HG02763 (cell line): ENCODE data around the gene RBMS1.
"Not testable (repeated sequence)": the region's sequence is repeated elsewhere in the genome, so short reads cannot be mapped to it uniquely, and the experiment has no call there.

ENCODE experiments used
- ATAC-seq: cut with Tn5 transposase; IDR thresholded peaks from one replicate; pipeline ENCODE4 v1.9.1; 2021; ENCODE audit warnings: mild to moderate bottlenecking, moderate library complexity; ENCODE audit not compliant: unreplicated experiment

The RBMS1 gene

DNA sequence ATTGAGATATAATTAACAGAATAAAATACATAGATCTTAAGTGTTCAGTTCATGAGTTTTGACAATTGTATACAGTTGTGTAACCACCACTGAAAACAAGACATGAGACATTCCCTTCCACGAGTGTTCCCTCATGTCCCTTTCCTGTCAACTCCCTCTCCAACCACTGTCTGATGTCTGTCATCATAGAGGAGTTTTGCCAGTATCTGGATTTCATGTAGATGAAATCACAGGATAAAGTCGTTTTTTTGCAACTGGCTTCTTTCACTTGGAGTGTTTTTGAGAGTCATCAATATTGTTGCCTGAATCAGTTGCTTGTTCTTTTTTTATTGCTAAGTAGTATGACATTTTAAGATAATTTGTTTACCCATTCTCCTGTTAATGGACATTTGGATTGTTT lies 52.7 kb downstream of the RBMS1 start:
- no peak for ATAC-seq

DNA sequence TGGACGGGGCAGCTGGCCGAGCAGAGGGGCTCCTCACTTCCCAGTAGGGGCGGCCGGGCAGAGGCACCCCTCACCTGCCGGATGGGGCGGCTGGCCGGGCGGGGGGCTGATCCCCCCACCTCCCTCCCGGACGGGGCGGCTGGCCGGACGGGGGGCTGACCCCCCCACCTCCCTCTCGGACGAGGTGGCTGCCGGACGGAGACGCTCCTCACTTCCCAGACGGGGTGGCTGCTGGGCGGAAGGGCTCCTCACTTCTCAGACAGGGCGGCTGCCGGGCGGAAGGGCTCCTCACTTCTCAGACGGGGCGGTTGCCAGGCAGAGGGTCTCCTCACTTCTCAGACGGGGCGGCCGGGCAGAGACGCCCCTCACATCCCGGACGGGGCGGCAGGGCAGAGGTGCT lies 54.6 kb downstream of the RBMS1 start:
- not testable (repeated sequence) for ATAC-seq

DNA sequence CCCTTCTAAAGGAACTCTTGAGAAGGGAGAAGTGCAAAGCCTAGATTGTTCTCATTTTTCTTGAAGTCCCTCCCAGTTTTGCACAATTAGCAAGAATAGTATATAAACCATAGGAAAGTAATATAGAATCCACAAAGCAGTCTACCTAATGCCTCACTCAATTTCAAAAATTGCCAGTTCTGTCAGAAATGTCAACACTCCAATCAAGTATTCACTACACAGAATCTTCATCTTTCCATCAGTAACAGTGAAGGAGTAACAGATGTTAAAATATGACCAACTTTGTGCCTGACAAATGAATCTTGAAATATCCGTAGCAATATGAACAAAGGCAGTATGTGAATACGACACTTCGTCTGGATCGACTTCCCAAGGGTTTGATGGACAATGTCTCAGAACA lies 56.3 kb downstream of the RBMS1 start:
- no peak for ATAC-seq

DNA sequence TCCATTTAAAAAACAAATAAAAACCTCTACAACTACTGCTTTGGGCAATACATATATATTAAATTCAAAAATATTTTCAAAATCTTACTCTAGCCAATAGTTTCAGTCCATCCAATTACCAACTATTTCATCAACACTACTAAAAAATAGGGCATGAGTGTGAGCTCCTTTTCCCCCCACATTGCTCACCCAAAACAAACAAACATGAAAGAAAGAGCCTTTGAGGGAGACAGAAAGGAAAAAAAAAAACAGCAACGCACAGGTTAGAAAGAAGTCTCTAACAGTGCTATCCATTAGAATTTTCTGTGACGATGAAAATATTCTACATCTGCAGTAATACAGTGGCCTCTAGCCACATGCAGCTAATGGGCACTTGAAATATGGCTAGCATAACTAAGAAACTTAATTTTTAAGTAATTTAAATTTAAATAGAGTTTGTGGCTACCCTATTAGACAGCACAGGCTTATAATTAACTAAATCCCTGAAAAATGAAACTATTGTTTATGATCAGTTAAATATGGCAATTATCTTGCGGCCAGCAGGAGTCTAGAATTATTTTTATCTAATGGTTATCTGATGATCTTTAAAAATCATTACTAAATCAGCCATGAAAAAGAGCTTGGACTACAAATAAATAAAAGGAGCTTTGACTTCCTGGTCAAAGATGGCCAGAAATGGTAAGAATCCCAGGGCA lies 59.2 kb downstream of the RBMS1 start:
- ATAC-seq, result no peak

DNA sequence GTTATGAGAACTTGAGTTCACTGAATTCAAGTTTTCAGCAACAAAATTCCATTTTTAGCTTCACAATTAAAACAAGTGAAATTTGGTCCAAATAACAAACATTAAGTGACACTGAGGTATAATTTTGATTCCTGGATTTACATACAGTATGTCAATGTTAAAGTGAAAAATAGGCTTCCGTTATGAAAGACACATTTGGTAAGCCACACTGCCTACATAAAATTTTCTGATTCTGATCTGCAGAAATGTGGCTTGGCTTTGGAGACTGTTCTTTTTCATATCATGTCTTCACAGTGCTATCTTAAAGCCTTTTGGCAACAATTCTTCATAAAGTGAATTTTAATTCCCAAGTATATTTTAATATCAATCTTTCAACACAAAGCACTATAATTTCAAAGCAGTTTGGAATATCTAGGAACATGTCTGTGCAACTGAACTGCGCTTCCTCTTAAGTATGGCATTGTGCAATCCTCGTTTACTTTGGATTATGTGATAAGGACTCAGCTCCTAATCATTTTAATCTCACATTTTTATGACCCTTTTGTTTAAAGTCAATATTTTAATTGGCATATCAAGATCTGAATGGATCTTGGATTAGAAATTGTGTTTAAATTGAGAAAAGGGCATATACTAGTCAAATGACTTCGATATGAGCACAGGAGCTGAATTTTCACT lies 60.0 kb downstream of the RBMS1 start:
- ATAC-seq, result no peak

DNA sequence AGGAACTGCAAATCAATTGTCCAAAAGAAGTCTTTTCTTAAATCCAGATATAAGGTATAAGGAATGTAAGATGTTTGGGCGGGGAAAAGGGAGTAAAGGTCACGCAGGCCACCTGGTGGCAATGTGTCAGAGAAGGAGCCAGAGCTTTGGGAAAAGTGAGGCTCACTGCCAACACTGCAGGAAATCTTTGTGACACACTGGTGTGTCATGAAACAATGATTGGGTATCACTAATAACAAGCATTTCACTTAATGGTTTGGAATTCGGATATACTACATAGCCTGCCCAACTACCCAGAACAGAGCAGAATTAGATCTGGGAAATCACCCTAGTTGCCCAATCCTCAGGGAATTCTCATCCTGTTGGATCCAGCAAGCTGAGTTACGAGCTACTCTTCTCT lies 61.0 kb downstream of the RBMS1 start:
- no peak for ATAC-seq

DNA sequence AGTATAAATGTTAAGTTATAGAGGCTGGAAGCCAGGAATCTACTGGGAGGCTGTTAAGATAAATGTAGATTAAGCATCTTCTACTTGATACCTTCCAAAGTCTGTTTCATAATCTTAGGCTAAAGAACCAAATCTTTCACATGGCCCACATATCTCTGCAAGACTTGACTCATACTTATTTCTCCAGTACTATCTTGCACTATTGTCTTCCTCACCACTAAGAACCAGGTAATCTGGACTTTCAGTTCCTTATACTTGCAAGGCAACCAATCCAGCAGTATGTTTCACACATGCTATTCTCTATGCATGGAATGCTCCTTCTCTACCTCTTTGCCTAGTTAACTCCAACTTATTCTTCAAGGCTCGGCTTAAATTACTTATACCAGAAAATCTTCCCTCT lies 62.2 kb downstream of the RBMS1 start:
- peak; percentile 63 for ATAC-seq

DNA sequence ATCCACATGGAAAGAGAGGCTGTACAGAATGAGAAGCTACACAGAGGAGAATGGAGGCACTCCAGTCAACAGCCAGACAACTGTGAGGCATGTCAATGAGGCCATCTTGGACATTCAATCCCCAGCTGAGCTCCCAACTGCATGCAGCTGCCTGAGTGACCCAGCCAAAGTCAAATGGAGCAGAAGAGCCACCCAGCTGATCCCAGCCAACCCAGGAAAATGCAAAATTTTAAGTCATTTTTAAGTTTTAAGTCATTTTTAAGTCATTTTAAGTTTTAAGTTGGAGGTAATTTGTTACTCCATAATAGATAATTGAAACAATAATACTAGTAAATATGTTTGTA lies 63.6 kb downstream of the RBMS1 start:
- no peak for ATAC-seq

DNA sequence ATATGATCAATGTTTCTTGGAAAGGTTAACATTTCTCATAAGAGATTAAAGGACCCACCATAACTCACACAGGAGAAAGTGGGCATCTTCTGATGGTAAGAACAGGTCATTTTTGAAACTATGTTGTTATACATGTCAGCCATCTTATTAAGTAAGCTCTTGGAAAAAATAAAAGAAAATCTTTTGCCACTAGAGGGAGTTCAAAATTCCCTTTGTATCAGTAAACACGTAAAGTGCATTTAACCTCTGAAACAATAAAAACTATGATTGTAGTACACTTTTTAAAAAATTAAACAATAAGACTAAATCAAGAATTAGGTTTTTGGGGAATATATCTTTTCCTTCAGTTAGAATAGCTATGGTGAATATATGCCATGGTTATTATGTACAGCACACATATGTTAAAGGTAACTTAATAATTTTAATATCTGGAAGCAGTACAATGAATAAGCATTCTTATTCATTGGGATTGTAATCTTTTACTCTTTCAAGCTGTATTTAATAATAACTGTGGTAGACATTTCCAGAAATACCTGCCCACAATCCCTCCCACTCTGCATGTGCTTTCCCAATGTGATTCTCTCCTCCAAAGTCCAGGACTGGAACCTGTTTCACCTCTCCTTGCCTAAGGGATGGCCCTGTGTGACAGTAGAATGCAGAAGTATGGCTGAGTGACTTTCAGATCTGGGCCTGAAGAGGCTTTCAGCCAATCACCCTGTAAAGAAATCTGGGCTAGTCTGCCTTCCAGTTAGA lies 64.2 kb downstream of the RBMS1 start:
- no peak for ATAC-seq

DNA sequence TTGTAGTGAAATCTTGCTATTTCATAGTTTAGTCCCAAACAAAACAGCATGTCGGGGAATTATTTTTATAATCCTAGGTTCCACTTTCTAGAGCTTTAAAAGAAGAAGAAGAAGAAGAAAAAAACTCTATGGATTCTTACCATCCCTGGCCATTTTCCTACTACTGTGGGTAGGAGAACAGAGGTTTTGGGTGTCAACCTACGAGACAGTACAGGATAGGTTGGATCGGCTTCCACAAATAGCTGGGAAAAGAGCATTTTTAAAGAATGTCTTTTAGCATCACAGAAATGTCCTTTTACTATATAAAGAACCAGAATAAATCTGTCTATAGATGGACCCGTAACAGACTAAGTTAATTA lies 65.2 kb downstream of the RBMS1 start:
- no peak for ATAC-seq

DNA sequence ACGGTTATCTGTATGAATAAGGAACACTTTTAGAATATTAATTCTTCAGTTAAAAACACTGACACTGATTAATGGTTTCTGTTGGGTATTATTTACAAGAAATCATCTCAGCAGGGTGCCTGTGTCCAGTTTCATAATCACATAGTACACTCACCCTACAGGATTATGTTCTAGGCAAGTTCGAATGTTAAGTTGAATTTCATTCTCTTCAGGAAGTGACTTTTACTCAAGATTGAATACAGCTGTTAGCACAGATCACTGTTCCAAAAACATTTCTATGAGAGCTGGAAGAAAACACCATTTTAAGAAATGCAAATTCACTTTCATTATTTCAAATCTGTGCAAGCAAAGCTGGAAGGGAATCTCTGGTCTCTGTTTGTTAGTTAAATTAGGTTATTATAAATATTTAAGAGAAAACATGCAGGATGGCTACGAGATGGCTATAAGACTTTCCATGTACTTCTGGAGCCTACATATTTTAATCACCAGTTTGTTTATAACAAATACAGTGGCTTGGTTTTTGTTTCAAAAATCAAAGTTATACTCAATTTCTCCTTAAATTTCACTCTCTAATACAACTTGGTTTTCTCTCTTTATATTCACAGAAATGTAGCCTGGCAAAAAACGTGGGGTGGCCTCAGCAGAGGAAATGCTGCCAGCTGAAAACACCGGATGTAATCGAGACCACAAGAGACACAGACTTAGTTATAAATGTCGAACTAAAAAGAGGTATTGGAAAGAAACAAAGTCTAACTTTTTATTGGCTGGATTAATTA lies 65.8 kb downstream of the RBMS1 start:
- ATAC-seq, result peak; percentile 59

DNA sequence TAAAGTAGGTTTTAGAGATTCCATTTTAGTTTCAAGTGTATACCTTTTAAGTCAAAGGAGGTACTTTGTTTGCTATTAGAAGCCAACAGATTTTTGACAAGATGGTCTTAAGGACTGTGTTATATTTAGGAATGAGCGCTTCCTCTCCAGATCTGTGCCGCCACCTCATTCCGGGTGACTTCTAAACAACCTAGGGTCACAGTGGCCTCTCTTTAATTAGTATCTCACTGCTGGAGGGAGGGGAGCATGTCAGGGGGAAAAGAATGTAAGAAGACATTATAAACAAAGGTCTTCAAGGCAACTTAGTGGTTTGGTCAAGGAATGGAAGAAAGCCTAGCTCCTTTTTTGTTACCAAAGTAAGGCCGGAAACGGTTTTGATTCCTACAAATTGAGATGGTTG lies 67.0 kb downstream of the RBMS1 start:
- no peak for ATAC-seq

DNA sequence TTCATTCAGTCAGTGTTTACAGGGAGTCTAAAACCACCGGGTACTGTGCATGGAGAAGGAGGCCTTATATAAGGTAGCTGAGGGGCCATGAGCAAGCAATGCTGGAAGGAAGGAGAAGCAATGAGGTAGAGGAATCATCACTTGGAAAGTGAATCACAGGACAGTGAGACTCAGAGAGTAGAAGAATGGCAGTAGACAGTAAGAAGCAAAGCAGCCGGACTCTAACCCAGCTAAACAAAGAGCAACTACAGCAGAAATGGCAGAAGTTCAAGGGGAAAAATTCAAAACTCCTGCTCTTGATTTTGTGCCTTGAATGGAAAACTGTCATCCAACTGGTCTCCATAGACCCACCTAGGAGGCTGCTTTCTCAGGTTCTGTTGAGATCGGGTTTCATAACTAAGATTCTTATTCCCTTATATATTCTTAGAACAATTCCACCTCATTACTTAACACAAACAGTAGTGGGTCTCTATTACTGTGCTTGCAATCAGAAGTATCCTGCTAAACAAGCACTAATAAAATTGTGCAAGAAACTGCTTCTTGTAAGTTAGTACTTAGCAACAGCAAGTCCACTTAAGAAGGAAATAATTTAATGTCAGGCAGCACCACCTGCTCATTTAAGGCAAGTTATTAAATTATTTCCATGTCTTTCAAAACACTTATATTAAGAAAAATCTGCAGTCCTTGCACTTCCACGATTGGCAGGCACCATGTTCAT lies 68.0 kb downstream of the RBMS1 start:
- ATAC-seq, result no peak

DNA sequence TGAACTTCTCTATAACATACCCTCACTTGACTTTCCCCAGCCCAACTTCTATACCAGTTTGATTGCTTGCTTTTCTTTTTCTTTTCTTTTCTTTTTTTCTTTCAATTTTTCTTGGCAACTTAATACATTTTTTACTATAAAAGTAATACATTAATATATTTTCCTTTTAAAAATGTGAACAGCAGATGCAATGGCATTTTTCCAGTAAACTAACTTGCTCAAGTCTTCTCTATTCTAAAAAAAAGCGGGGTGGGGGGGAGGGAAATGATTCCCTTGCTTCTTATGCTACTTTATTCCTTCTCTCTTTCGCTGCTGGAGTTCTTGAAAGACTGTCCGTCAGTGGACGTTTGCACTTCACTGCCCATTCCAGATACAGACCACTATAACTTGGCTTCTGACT lies 70.5 kb downstream of the RBMS1 start:
- no peak for ATAC-seq

DNA sequence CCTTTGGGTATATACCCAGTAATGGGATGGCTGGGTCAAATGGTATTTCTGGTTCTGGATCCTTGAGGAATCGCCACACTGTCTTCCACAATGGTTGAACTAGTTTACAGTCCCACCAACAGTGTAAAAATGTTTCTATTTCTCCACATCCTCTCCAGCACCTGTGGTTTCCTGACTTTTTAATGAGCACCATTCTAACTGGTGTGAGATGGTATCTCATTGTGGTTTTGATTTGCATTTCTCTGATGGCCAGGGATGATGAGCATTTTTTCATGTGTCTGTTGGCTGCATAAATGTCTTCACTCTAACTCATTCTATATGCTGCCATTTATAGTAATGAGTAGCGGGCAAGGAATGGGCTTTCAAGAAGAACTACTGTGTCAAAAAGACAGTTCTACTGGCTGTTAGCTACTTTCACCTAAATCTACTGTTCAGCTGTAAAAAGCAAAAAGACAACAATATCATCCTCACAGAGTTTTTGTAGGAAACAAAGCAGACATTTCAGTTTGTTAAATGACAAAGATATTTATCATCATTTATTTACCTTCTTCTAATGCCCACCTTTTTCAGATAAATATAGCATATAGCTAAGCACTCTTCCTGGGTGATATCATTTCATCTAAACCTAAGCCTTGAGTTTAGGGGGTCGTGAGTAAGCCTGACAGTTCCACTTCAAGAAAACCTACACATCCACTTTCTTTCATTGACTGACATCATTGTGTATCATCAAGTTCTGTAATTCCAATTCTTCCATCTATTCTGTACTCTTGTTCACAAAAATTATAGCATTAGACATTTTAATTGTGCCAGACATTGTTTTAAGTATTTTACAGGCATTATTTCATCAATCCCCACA lies 71.7 kb downstream of the RBMS1 start:
- not testable (repeated sequence) for ATAC-seq

DNA sequence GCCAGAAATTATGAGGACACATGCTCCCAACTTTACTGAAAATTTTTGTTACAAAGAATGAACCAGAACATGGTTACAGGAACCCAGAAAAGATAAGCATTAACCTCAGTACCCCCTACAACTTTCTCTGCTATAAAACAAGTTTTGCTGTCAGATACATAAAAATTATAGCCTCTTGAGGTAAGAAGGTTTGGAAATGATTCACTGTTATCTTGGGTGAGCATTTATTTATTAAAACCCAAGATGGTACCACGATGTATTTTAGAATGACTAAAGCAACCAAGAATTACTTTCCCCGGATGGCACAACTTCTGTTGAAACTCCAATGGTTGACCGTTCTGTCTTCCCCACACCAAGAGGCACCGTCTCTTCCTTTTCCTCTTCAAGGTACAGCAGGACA lies 72.9 kb downstream of the RBMS1 start:
- no peak for ATAC-seq

DNA sequence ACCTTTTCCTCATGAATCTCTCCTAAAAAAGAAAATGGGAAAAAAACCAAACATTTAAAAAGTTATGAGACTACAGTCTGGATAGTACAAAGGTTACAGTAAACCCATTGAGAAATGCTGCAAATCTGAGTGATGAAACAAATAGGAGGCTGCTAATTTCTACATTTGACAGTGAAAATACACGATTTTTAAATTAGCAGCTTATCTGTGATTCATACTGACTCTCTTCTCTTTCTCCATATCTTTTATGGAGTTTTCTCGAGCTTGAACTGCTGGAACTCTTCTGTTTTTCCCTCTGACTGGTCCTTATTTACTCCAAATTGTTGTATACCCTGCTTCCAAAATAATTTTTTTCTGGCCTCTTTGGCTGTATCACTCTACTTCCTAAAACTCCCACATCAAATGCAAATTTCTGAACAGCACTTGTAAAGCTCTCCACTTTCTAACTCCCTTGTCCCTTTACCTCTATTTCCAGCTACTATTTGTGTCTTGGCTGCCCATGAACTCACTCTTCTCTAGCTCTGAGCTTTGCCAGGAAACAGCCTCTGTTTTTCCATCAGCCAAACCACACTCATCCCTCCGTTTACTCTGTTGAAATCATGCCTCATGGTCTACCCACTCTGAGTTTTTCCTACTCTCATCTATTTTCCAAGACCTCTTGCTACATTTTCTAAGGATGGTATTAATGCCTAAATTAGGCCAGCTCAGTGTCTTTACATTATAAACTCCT lies 73.7 kb downstream of the RBMS1 start:
- no peak for ATAC-seq

DNA sequence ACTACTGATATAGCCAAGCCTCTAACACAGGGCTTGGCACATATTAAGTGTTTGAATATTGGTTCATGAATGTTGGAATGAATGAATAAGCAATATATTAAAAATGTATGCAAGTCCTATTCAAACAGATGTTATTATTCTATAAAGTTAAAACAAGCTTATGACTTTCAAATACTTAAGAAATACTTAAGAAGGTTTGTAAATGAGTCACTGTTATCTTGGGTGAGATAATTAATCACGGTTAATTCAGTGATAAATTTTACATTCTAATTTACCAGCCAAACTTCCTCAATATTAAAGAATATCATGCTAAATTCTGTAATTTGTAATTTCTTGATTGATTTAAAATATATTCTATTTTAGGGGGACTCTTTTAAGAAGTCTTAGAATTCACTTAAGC lies 74.8 kb downstream of the RBMS1 start:
- ATAC-seq, result no peak

DNA sequence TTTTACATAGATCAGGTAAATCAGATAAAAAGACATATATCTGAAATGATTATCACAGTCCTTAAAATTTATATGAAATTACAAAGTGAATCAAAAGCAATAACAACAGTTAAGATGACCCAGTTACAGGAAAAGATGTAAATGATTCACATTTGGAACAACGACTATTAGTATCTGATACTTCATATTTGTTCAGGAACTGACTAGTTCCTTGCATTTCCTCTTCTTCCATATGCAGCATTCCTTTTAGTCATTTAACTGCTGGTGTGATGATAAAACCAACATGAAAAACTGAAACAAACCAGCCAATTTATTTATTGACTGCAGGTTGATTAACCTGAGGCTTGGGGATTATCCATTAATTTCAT lies 75.2 kb downstream of the RBMS1 start:
- ATAC-seq, result no peak
